HG03457 (cell line): Measurements from ENCODE around the gene RPL23.

Source experiments
- ATAC-seq: cut with Tn5 transposase; IDR thresholded peaks from one replicate; pipeline ENCODE4 v1.9.1; 2021; ENCODE audit warnings: moderate number of reproducible peaks; ENCODE audit not compliant: unreplicated experiment

RPL23 gene

GRCh38 chr17:38853292-38854219 is at the start of gene RPL23:
RPL23 (minus strand) TSS chr17:38853721; CDS start chr17:38853710, 11 bp downstream.
- ATAC-seq = peak; percentile 62

GRCh38 chr17:38900978-38901656 is 47.6 kb upstream of the RPL23 start:
- ATAC-seq = no peak

GRCh38 chr17:38899421-38899820 is 45.9 kb upstream of the RPL23 start:
- no peak for ATAC-seq

GRCh38 chr17:38898812-38899348 is 45.4 kb upstream of the RPL23 start:
- ATAC-seq = peak; percentile 75

- peak; percentile 19 for ATAC-seq
Observed at GRCh38 chr17:38898291-38898679, 44.8 kb upstream of the RPL23 start.

GRCh38 chr17:38897671-38898290 is 44.3 kb upstream of the RPL23 start:
- ATAC-seq = no peak

GRCh38 chr17:38897176-38897575 is 43.7 kb upstream of the RPL23 start:
- no peak for ATAC-seq

- ATAC-seq = no peak
Observed at GRCh38 chr17:38896346-38896954, 42.9 kb upstream of the RPL23 start.

- no peak for ATAC-seq
Observed at GRCh38 chr17:38894276-38894675, 40.8 kb upstream of the RPL23 start.

- ATAC-seq = no peak
Observed at GRCh38 chr17:38893607-38894006, 40.1 kb upstream of the RPL23 start.

GRCh38 chr17:38893113-38893512 is 39.6 kb upstream of the RPL23 start:
- ATAC-seq = no peak

- no peak for ATAC-seq
Observed at GRCh38 chr17:38892620-38893019, 39.1 kb upstream of the RPL23 start.

- ATAC-seq = no peak
Observed at GRCh38 chr17:38892083-38892482, 38.6 kb upstream of the RPL23 start.

- ATAC-seq = no peak
Observed at GRCh38 chr17:38891441-38891840, 37.9 kb upstream of the RPL23 start.

GRCh38 chr17:38890410-38890746 is 36.9 kb upstream of the RPL23 start:
- no peak for ATAC-seq

- ATAC-seq = no peak
Observed at GRCh38 chr17:38889745-38890409, 36.4 kb upstream of the RPL23 start.

- no peak for ATAC-seq
Observed at GRCh38 chr17:38888842-38889241, 35.3 kb upstream of the RPL23 start.

- no peak for ATAC-seq
Observed at GRCh38 chr17:38886643-38887010, 33.1 kb upstream of the RPL23 start.

- ATAC-seq = no peak
Observed at GRCh38 chr17:38885728-38886642, 32.5 kb upstream of the RPL23 start.
